NCI-H510A (cell line): Measurements from ENCODE around the gene QKI.

ENCODE experiments used
- DNase-seq: peaks from one replicate; lab custom pipeline; 2025; lab: John Stamatoyannopoulos, UW

Gene QKI

GRCh38 chr6:163392533-163392932 lies 22.0 kb upstream of the QKI start:
- no peak for DNase-seq

GRCh38 chr6:163393923-163394322 lies 20.6 kb upstream of the QKI start:
- no peak for DNase-seq

GRCh38 chr6:163394659-163395058 lies 19.9 kb upstream of the QKI start:
- no peak for DNase-seq

GRCh38 chr6:163395122-163395830 lies 19.2 kb upstream of the QKI start:
- DNase-seq: no peak

GRCh38 chr6:163395831-163396185 lies 18.7 kb upstream of the QKI start:
- DNase-seq: no peak

- DNase-seq: no peak
Measured at GRCh38 chr6:163397326-163397725, 17.2 kb upstream of the QKI start.

GRCh38 chr6:163398115-163398514 lies 16.4 kb upstream of the QKI start:
- no peak for DNase-seq

- DNase-seq: no peak
Measured at GRCh38 chr6:163398815-163399214, 15.7 kb upstream of the QKI start.

GRCh38 chr6:163400509-163400908 lies 14.0 kb upstream of the QKI start:
- DNase-seq: no peak

- DNase-seq: no peak
Measured at GRCh38 chr6:163401039-163401885, 13.3 kb upstream of the QKI start.

GRCh38 chr6:163402616-163403015 lies 11.9 kb upstream of the QKI start:
- no peak for DNase-seq

- DNase-seq: no peak
Measured at GRCh38 chr6:163404825-163405265, 9.7 kb upstream of the QKI start.

- DNase-seq: no peak
Measured at GRCh38 chr6:163405412-163406309, 8.9 kb upstream of the QKI start.

GRCh38 chr6:163406366-163406765 lies 8.2 kb upstream of the QKI start:
- DNase-seq: no peak

GRCh38 chr6:163406830-163407229 lies 7.7 kb upstream of the QKI start:
- DNase-seq: no peak

GRCh38 chr6:163408352-163408991 lies 6.0 kb upstream of the QKI start:
- DNase-seq: no peak

GRCh38 chr6:163409712-163410111 lies 4.8 kb upstream of the QKI start:
- no peak for DNase-seq

GRCh38 chr6:163412341-163412740 lies 2.2 kb upstream of the QKI start:
- DNase-seq: no peak

- no peak for DNase-seq
Measured at GRCh38 chr6:163412801-163413344, 1.6 kb upstream of the QKI start.

GRCh38 chr6:163413345-163414116 lies 987 bp upstream of the QKI start:
- DNase-seq: no peak
